NB4 (cell line): ENCODE measurements around the gene COL17A1.

ENCODE experiments used
- CTCF ChIP-seq: IDR thresholded peaks from one replicate; pipeline ENCODE4 v1.5.1; 2012; ENCODE audit warnings: low read depth, low read length
- MAX ChIP-seq: IDR thresholded peaks from 2 replicates; pipeline ENCODE4 v1.6.1; 2011; ENCODE audit warnings: low read depth, low read length
- MYC ChIP-seq: IDR thresholded peaks from 2 replicates; pipeline ENCODE4 v1.6.1; 2011; ENCODE audit warnings: low read depth, low read length
- POLR2A ChIP-seq: IDR thresholded peaks from 2 replicates; pipeline ENCODE4 v1.6.1; 2011; ENCODE audit warnings: mild to moderate bottlenecking; ENCODE audit not compliant: insufficient read length; ENCODE audit errors: extremely low read depth

GRCh38 chr10:104100795-104101194, 15.1 kb upstream of the COL17A1 start:
- TF ChIP-seq CTCF (no peak), POLR2A (no peak), MAX (no peak), MYC (no peak)
